CD14-positive monocyte (primary cell): ENCODE measurements around the gene CARMIL1. TPM values are rescaled to one million over a fixed set of nuclear protein-coding genes. Genes with fewer than 3 reads are reported as not detected.

ENCODE experiments used
- DNase-seq, 3 donors: peaks; one replicate each; pipeline ENCODE4 v3.0.0-alpha.2; 2011 to 2022
- H2AFZ ChIP-seq: 2 replicates; pipeline ENCODE4 v1.6.0; 2012; ENCODE audit warnings: mild to moderate bottlenecking, low read depth, low read length, inconsistent platforms; ENCODE audit not compliant: insufficient read depth, poor library complexity, severe bottlenecking
- H3K27ac ChIP-seq, 2 donors: 1 replicate in 1 of 2; 2 replicates in 1 of 2; pipeline ENCODE4 v1.5.1; 2012 to 2013; ENCODE audit warnings: low read length in 2 of 2, control low read depth in 1 of 2, inconsistent platforms in 1 of 2, low read depth in 1 of 2, mild to moderate bottlenecking in 1 of 2
- H3K27me3 ChIP-seq, 2 donors: one replicate each; pipeline versions ENCODE4 v1.6.0 to v1.6.1; 2011 to 2013; ENCODE audit warnings: low read length in 2 of 2; ENCODE audit not compliant: control insufficient read depth in 2 of 2, insufficient read depth in 2 of 2
- H3K36me3 ChIP-seq, 2 donors: replicated peaks in 1 of 2; 1 replicate in 1 of 2; 2 replicates in 1 of 2; pipeline versions ENCODE4 v1.5.1 to v1.6.1; 2012 to 2013; ENCODE audit warnings: low read length in 2 of 2, control low read depth in 1 of 2, inconsistent platforms in 1 of 2, mild to moderate bottlenecking in 1 of 2; ENCODE audit not compliant: insufficient read depth in 2 of 2, control insufficient read depth in 1 of 2
- H3K4me1 ChIP-seq, 2 donors: 1 replicate in 1 of 2; 2 replicates in 1 of 2; pipeline versions ENCODE4 v1.5.1 to v1.6.1; 2012 to 2013; ENCODE audit warnings: low read length in 2 of 2, control low read depth in 1 of 2, inconsistent platforms in 1 of 2, mild to moderate bottlenecking in 1 of 2, moderate library complexity in 1 of 2; ENCODE audit not compliant: insufficient read depth in 2 of 2, control insufficient read depth in 1 of 2
- H3K4me2 ChIP-seq: replicated peaks from 2 replicates; pipeline ENCODE3; 2012; ENCODE audit warnings: low read length, moderate library complexity, mild to moderate bottlenecking; ENCODE audit not compliant: poor library complexity, severe bottlenecking; ENCODE audit errors: extremely low read depth
- H3K4me3 ChIP-seq, 3 experiments: fragments of 200-600 bp in 1 of 3; sonication (generic) in 1 of 3; replicated peaks in 1 of 3; 1 replicate in 2 of 3; 2 replicates in 1 of 3; pipeline ENCODE4 v1.5.1; 2011 to 2013; ENCODE audit warnings: low read length in 3 of 3, mild to moderate bottlenecking in 3 of 3, control low read depth in 2 of 3, low read depth in 2 of 3, inconsistent platforms in 1 of 3, moderate library complexity in 1 of 3
- H3K79me2 ChIP-seq: 2 replicates; pipeline ENCODE4 v1.6.0; 2012; ENCODE audit warnings: mild to moderate bottlenecking, control low read depth, inconsistent platforms, low read length, moderate library complexity; ENCODE audit not compliant: insufficient read depth
- H3K9ac ChIP-seq: 2 replicates; pipeline ENCODE4 v1.6.0; 2017; ENCODE audit warnings: low read length, mild to moderate bottlenecking; ENCODE audit not compliant: insufficient read depth, poor library complexity, severe bottlenecking
- H3K9me3 ChIP-seq, 2 donors: replicated peaks in 1 of 2; 1 replicate in 1 of 2; 2 replicates in 1 of 2; pipeline versions ENCODE4 v1.5.1 to v1.6.1; 2012 to 2013; ENCODE audit warnings: low read length in 2 of 2, control low read depth in 1 of 2; ENCODE audit not compliant: control insufficient read depth in 1 of 2, insufficient read depth in 1 of 2
- H4K20me1 ChIP-seq: 2 replicates; pipeline ENCODE4 v1.6.0; 2012; ENCODE audit warnings: mild to moderate bottlenecking, low read length, control low read depth, moderate library complexity; ENCODE audit not compliant: insufficient read depth
- H3K27ac Mint-ChIP-seq, 7 donors: one replicate each; pipeline ENCODE4 v1.8.0; 2020; ENCODE audit warnings: mild to moderate bottlenecking in 7 of 7, mixed read lengths in 7 of 7, moderate library complexity in 6 of 7, inconsistent platforms in 2 of 7
- H3K27me3 Mint-ChIP-seq, 3 donors: one replicate each; pipeline ENCODE4 v1.8.0; 2021 to 2022; ENCODE audit warnings: low read depth in 3 of 3, mild to moderate bottlenecking in 3 of 3, mixed read lengths in 3 of 3, moderate library complexity in 3 of 3, inconsistent platforms in 1 of 3
- H3K36me3 Mint-ChIP-seq, 2 donors: one replicate each; pipeline ENCODE4 v1.8.0; 2020; ENCODE audit warnings: mixed read lengths in 2 of 2, inconsistent platforms in 1 of 2, mild to moderate bottlenecking in 1 of 2
- H3K4me1 Mint-ChIP-seq: one replicate; pipeline ENCODE4 v1.8.0; 2020; ENCODE audit warnings: mild to moderate bottlenecking, mixed read lengths
- H3K4me3 Mint-ChIP-seq, 2 donors: one replicate each; pipeline ENCODE4 v1.8.0; 2020; ENCODE audit warnings: mild to moderate bottlenecking in 2 of 2, mixed read lengths in 2 of 2, moderate library complexity in 1 of 2
- H3K9me3 Mint-ChIP-seq, 7 donors: one replicate each; pipeline ENCODE4 v1.8.0; 2020 to 2022; ENCODE audit warnings: mixed read lengths in 7 of 7, mild to moderate bottlenecking in 6 of 7, moderate library complexity in 6 of 7, inconsistent platforms in 2 of 7
- WGBS: methylation state at CpG from one replicate; pipeline ENCODE4 v1.1.5; 2013; ENCODE audit warnings: missing lambda C conversion rate; ENCODE audit not compliant: insufficient coverage; 5-methylcytosine and 5-hydroxymethylcytosine counted together
- intact Hi-C, 2 donors: fragments of 100-400 bp; cut with micrococcal nuclease; formaldehyde crosslinking; loops; one replicate each; pipeline versions ENCODE4 v1.15.0 to v1.15.1; 2023
- polyA plus RNA-seq, 3 donors: library from polyadenylated mRNA; depleted of rRNA in 1 of 3; unstranded in 2 of 3; stranded (reverse) in 1 of 3; fragments of 300-500 nt in 2 of 3; fragments of >200 nt in 1 of 3; fragmentation: Illumina TruSeq in 2 of 3; gene quantifications; 1 replicate in 2 of 3; 2 replicates in 1 of 3; pipeline ENCODE4 v1.2.3, GENCODE V29; 2012 to 2021
- TF ChIP-seq, protein P1 (sequence below): fragments of 200-600 bp; IDR thresholded peaks from one replicate; pipeline ENCODE4 v1.8.0; 2022; ENCODE audit warnings: antibody characterized with exemption, mild to moderate bottlenecking

Gene CARMIL1
- polyA plus RNA-seq, 3 donors, result 0.30 to 0.49 (median 0.41) TPM

- H3K27ac ChIP-seq, result no peak overlapping the region
- Mint-ChIP-seq H3K27ac (peak overlapping the region in 1 of 7 donors; percentile 41), H3K36me3 (peaks cover 6 to 30% of the 10 kb centered on the region in 2 donors), H3K27me3 (no peaks in the 10 kb centered on the region), H3K4me3 (no peak overlapping the region), H3K9me3 (no peaks in the 10 kb centered on the region), H3K4me1 (peaks cover 13% of the 10 kb centered on the region)
- H2AFZ ChIP-seq, result no peak overlapping the region
- no peaks in the 10 kb centered on the region for H3K9me3 ChIP-seq
- TF ChIP-seq, protein P1, sequence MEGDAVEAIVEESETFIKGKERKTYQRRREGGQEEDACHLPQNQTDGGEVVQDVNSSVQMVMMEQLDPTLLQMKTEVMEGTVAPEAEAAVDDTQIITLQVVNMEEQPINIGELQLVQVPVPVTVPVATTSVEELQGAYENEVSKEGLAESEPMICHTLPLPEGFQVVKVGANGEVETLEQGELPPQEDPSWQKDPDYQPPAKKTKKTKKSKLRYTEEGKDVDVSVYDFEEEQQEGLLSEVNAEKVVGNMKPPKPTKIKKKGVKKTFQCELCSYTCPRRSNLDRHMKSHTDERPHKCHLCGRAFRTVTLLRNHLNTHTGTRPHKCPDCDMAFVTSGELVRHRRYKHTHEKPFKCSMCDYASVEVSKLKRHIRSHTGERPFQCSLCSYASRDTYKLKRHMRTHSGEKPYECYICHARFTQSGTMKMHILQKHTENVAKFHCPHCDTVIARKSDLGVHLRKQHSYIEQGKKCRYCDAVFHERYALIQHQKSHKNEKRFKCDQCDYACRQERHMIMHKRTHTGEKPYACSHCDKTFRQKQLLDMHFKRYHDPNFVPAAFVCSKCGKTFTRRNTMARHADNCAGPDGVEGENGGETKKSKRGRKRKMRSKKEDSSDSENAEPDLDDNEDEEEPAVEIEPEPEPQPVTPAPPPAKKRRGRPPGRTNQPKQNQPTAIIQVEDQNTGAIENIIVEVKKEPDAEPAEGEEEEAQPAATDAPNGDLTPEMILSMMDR, result no peak
- no peak overlapping the region for H3K4me3 ChIP-seq
- intact Hi-C loops, result no loop called here
- no peak for DNase-seq
- H4K20me1 ChIP-seq, result peaks cover 5% of the 10 kb centered on the region
- H3K27me3 ChIP-seq, result no peaks in the 10 kb centered on the region
- no peak overlapping the region for H3K4me2 ChIP-seq
- H3K36me3 ChIP-seq, result peaks cover 5 to 7% of the 10 kb centered on the region in 2 donors
- no CpG with 5 or more reads among the region's 1 CpG for WGBS
- no peak overlapping the region for H3K9ac ChIP-seq
- H3K79me2 ChIP-seq, result no peaks in the 10 kb centered on the region
- H3K4me1 ChIP-seq, result no peaks in the 10 kb centered on the region
Measured at GRCh38 chr6:25414168-25414567, 135.0 kb downstream of the CARMIL1 start.

- H3K36me3 ChIP-seq, result peaks cover 7 to 8% of the 10 kb centered on the region in 2 donors
- Mint-ChIP-seq H3K27ac (no peak overlapping the region), H3K4me1 (peaks cover 13% of the 10 kb centered on the region), H3K36me3 (peaks cover 6 to 33% of the 10 kb centered on the region in 2 donors), H3K9me3 (no peaks in the 10 kb centered on the region), H3K27me3 (no peaks in the 10 kb centered on the region), H3K4me3 (no peak overlapping the region)
- H3K9me3 ChIP-seq, result no peaks in the 10 kb centered on the region
- H2AFZ ChIP-seq, result no peak overlapping the region
- no peaks in the 10 kb centered on the region for H3K4me1 ChIP-seq
- H3K27me3 ChIP-seq, result no peaks in the 10 kb centered on the region
- H3K4me3 ChIP-seq, result no peak overlapping the region
- H3K79me2 ChIP-seq, result no peaks in the 10 kb centered on the region
- peaks cover 5% of the 10 kb centered on the region for H4K20me1 ChIP-seq
- intact Hi-C loops, result no loop called here
- no peak overlapping the region for H3K4me2 ChIP-seq
- TF ChIP-seq, protein P1, result no peak
- H3K27ac ChIP-seq, result no peak overlapping the region
- no peak overlapping the region for H3K9ac ChIP-seq
- no peak for DNase-seq
Measured at GRCh38 chr6:25414755-25415154, 135.6 kb downstream of the CARMIL1 start.
